ENCODE data around the gene CEMIP.

GRCh38 chr15:80870893-80871292 lies 91.7 kb downstream of the CEMIP start:
- TF ChIP-seq CTCF (IDR thresholded peaks at IDR 0.05) = no peak
- TF ChIP-seq RFX5 (IDR thresholded peaks at IDR 0.05) = no peak
- no peak for TF ChIP-seq POLR2A (IDR thresholded peaks at IDR 0.05; ENCODE audit: low read length)
- TF ChIP-seq MYC (IDR thresholded peaks at IDR 0.05; ENCODE audit: borderline replicate concordance, low read length) = no peak
- TF ChIP-seq EP300 (IDR thresholded peaks at IDR 0.05) = no peak
- TF ChIP-seq RAD21 (conservative IDR thresholded peaks at IDR 0.05 in 1 of 2, IDR thresholded peaks at IDR 0.05 in 1 of 2) = no peak
- TF ChIP-seq CBX8 (IDR thresholded peaks at IDR 0.05) = no peak
- no peak for TF ChIP-seq POLR2AphosphoS2 (conservative IDR thresholded peaks at IDR 0.05; ENCODE audit: low read length)
- no peak for TF ChIP-seq USF2 (IDR thresholded peaks at IDR 0.05)
- no peak for TF ChIP-seq SMC3 (IDR thresholded peaks at IDR 0.05)
- TF ChIP-seq KDM1A (IDR thresholded peaks at IDR 0.05; ENCODE audit: low read depth) = no peak
- TF ChIP-seq HDAC2 (IDR thresholded peaks at IDR 0.05) = no peak
- TF ChIP-seq ESRRA (IDR thresholded peaks at IDR 0.05; ENCODE audit: borderline replicate concordance, low read length) = no peak
